SK-N-SH treated with all-trans-retinoic acid at 6 μM for 48 hours (cell line): ENCODE results near the gene PTPRT.

Experiments used
- OSR1 ChIP-seq: fragments of 250-450 bp; sonication (Bioruptor Pico); IDR thresholded peaks from 2 replicates; pipeline ENCODE4 v1.8.0; 2022; ENCODE audit warnings: moderate library complexity, mild to moderate bottlenecking, inconsistent platforms
- PPARA ChIP-seq: fragments of 250-450 bp; sonication (Bioruptor Pico); IDR thresholded peaks from 2 replicates; pipeline ENCODE4 v1.5.0; 2020; ENCODE audit warnings: mild to moderate bottlenecking, borderline replicate concordance
- RARB ChIP-seq: fragments of 250-450 bp; sonication (Bioruptor Pico); IDR thresholded peaks from 2 replicates; pipeline ENCODE4 v1.8.0; 2021; ENCODE audit warnings: mild to moderate bottlenecking, moderate library complexity
- SNAI2 ChIP-seq: fragments of 250-450 bp; sonication (Bioruptor Pico); IDR thresholded peaks from 2 replicates; pipeline ENCODE4 v1.5.0; 2020; ENCODE audit warnings: mild to moderate bottlenecking, moderate library complexity
- ZFP3 ChIP-seq: fragments of 250-450 bp; sonication (Bioruptor Pico); IDR thresholded peaks from 2 replicates; pipeline ENCODE4 v1.5.0; 2020; ENCODE audit warnings: mild to moderate bottlenecking, moderate library complexity
- ZNF565 ChIP-seq: fragments of 450-650 bp; formaldehyde crosslinking; conservative IDR thresholded peaks from 2 replicates; pipeline ENCODE4 v1.5.0; 2020; ENCODE audit warnings: low read depth, mild to moderate bottlenecking, moderate library complexity
- ZNF8 ChIP-seq: fragments of 450-650 bp; formaldehyde crosslinking; IDR thresholded peaks from 2 replicates; pipeline ENCODE4 v1.5.0; 2020; ENCODE audit warnings: mild to moderate bottlenecking, moderate library complexity
- TF ChIP-seq, protein P1 (sequence below): fragments of 250-450 bp; sonication (Bioruptor Pico); IDR thresholded peaks from 2 replicates; pipeline ENCODE4 v1.5.1; 2021; ENCODE audit warnings: mild to moderate bottlenecking, moderate library complexity
- TF ChIP-seq, protein P2 (sequence below): fragments of 250-450 bp; sonication (Bioruptor Pico); IDR thresholded peaks from 2 replicates; pipeline ENCODE4 v1.5.1; 2020; ENCODE audit warnings: low read depth, mild to moderate bottlenecking, moderate library complexity
- TF ChIP-seq, protein P3 (sequence below): fragments of 250-450 bp; sonication (Bioruptor Pico); IDR thresholded peaks from 2 replicates; pipeline ENCODE4 v1.5.0; 2020; ENCODE audit warnings: mild to moderate bottlenecking, moderate library complexity
- TF ChIP-seq, protein P4 (sequence below): fragments of 250-450 bp; sonication (Bioruptor Pico); IDR thresholded peaks from 2 replicates; pipeline ENCODE4 v1.8.0; 2020; ENCODE audit warnings: mild to moderate bottlenecking, moderate library complexity, borderline replicate concordance

DNA sequence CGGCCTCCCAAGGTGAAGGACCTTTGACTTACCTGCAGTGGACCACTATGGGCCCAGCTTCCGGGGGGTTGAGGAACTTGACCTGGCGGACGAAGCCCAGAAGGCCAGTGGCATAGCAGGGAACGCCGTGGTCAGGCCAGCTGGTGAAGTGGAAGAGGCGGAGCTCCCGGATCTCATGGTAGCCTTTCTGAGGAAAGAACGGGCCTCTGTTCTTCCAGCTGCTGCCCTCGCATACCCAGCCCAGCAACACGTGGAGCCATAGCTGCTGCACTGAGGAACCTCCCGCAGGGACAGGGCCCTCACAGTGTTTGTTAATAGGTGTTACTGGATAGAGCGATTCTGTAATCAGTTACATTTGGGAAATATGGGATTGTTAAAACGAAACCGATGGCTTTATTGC lies 1079.4 kb downstream of the PTPRT start:
- TF ChIP-seq OSR1 (CRISPR knock-in tag) (no peak), ZFP3 (no peak), RARB (CRISPR knock-in tag) (no peak), SNAI2 (CRISPR knock-in tag) (no peak), ZNF8 (CRISPR knock-in tag) (no peak), PPARA (no peak), ZNF565 (CRISPR knock-in tag) (no peak)
- TF ChIP-seq, protein P1, sequence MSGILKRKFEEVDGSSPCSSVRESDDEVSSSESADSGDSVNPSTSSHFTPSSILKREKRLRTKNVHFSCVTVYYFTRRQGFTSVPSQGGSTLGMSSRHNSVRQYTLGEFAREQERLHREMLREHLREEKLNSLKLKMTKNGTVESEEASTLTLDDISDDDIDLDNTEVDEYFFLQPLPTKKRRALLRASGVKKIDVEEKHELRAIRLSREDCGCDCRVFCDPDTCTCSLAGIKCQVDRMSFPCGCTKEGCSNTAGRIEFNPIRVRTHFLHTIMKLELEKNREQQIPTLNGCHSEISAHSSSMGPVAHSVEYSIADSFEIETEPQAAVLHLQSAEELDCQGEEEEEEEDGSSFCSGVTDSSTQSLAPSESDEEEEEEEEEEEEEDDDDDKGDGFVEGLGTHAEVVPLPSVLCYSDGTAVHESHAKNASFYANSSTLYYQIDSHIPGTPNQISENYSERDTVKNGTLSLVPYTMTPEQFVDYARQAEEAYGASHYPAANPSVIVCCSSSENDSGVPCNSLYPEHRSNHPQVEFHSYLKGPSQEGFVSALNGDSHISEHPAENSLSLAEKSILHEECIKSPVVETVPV (CRISPR knock-in tag) = no peak
- TF ChIP-seq, protein P2, sequence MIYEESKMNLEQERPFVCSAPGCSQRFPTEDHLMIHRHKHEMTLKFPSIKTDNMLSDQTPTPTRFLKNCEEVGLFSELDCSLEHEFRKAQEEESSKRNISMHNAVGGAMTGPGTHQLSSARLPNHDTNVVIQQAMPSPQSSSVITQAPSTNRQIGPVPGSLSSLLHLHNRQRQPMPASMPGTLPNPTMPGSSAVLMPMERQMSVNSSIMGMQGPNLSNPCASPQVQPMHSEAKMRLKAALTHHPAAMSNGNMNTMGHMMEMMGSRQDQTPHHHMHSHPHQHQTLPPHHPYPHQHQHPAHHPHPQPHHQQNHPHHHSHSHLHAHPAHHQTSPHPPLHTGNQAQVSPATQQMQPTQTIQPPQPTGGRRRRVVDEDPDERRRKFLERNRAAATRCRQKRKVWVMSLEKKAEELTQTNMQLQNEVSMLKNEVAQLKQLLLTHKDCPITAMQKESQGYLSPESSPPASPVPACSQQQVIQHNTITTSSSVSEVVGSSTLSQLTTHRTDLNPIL = no peak
- TF ChIP-seq, protein P3, sequence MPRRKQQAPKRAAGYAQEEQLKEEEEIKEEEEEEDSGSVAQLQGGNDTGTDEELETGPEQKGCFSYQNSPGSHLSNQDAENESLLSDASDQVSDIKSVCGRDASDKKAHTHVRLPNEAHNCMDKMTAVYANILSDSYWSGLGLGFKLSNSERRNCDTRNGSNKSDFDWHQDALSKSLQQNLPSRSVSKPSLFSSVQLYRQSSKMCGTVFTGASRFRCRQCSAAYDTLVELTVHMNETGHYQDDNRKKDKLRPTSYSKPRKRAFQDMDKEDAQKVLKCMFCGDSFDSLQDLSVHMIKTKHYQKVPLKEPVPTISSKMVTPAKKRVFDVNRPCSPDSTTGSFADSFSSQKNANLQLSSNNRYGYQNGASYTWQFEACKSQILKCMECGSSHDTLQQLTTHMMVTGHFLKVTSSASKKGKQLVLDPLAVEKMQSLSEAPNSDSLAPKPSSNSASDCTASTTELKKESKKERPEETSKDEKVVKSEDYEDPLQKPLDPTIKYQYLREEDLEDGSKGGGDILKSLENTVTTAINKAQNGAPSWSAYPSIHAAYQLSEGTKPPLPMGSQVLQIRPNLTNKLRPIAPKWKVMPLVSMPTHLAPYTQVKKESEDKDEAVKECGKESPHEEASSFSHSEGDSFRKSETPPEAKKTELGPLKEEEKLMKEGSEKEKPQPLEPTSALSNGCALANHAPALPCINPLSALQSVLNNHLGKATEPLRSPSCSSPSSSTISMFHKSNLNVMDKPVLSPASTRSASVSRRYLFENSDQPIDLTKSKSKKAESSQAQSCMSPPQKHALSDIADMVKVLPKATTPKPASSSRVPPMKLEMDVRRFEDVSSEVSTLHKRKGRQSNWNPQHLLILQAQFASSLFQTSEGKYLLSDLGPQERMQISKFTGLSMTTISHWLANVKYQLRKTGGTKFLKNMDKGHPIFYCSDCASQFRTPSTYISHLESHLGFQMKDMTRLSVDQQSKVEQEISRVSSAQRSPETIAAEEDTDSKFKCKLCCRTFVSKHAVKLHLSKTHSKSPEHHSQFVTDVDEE (CRISPR knock-in tag) = no peak
- TF ChIP-seq, protein P4, sequence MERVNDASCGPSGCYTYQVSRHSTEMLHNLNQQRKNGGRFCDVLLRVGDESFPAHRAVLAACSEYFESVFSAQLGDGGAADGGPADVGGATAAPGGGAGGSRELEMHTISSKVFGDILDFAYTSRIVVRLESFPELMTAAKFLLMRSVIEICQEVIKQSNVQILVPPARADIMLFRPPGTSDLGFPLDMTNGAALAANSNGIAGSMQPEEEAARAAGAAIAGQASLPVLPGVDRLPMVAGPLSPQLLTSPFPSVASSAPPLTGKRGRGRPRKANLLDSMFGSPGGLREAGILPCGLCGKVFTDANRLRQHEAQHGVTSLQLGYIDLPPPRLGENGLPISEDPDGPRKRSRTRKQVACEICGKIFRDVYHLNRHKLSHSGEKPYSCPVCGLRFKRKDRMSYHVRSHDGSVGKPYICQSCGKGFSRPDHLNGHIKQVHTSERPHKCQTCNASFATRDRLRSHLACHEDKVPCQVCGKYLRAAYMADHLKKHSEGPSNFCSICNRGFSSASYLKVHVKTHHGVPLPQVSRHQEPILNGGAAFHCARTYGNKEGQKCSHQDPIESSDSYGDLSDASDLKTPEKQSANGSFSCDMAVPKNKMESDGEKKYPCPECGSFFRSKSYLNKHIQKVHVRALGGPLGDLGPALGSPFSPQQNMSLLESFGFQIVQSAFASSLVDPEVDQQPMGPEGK (CRISPR knock-in tag) = no peak
